K562 (cell line): ENCODE measurements around the gene SPATA32. TPM values are rescaled to one million over a fixed set of nuclear protein-coding genes. Genes with fewer than 3 reads are reported as not detected.

Source experiments
- CEBPB ChIP-seq: fragments of 450-650 bp; IDR thresholded peaks from 2 replicates; pipeline ENCODE4 v1.6.1; 2016; ENCODE audit warnings: missing genetic modification characterization, missing compliant biosample characterization
- E2F6 ChIP-seq, 2 experiments: IDR thresholded peaks; 2 replicates each; pipeline ENCODE4 v1.6.1; 2011; ENCODE audit warnings: borderline replicate concordance in 1 of 2, control low read depth in 1 of 2, low read depth in 1 of 2, low read length in 1 of 2, mild to moderate bottlenecking in 1 of 2, mixed read lengths in 1 of 2, moderate library complexity in 1 of 2; ENCODE audit not compliant: insufficient read depth in 1 of 2, insufficient read length in 1 of 2, poor library complexity in 1 of 2, severe bottlenecking in 1 of 2; ENCODE audit errors: extremely low read depth in 1 of 2
- ELF4 ChIP-seq: fragments of 450-650 bp; formaldehyde crosslinking; IDR thresholded peaks from 2 replicates; pipeline ENCODE4 v1.4.0; 2022; ENCODE audit warnings: missing genetic modification characterization
- FOXP1 ChIP-seq: sonication (generic); formaldehyde crosslinking; IDR thresholded peaks from 2 replicates; pipeline ENCODE4 v1.8.0; 2022; ENCODE audit warnings: mild to moderate bottlenecking, missing genetic modification reagents
- GATAD2A ChIP-seq: fragments of 450-650 bp; IDR thresholded peaks from 2 replicates; pipeline ENCODE4 v1.6.1; 2017
- HMGN3 ChIP-seq: IDR thresholded peaks from 2 replicates; pipeline ENCODE4 v1.6.1; 2011; ENCODE audit warnings: borderline replicate concordance, low read depth, mild to moderate bottlenecking, mixed read lengths, low read length; ENCODE audit not compliant: insufficient read length; ENCODE audit errors: extremely low read depth
- MED1 ChIP-seq: sonication (generic); formaldehyde crosslinking; IDR thresholded peaks from 2 replicates; pipeline ENCODE4 v1.8.1; 2023; ENCODE audit warnings: missing genetic modification reagents, borderline replicate concordance
- PATZ1 ChIP-seq: fragments of 250-450 bp; sonication (Bioruptor Pico); IDR thresholded peaks from 2 replicates; pipeline ENCODE4 v1.5.0; 2020; ENCODE audit warnings: mild to moderate bottlenecking, borderline replicate concordance
- PHF20 ChIP-seq: fragments of 450-650 bp; IDR thresholded peaks from 2 replicates; pipeline ENCODE4 v1.6.1; 2018; ENCODE audit not compliant: partially characterized antibody
- POLR2A ChIP-seq: fragments of 450-650 bp; conservative IDR thresholded peaks from 2 replicates; pipeline ENCODE4 v1.6.1; 2016
- POLR2G ChIP-seq: fragments of 200-400 bp; formaldehyde crosslinking; IDR thresholded peaks from 2 replicates; pipeline ENCODE4 v1.6.1; 2017; ENCODE audit warnings: low read depth, mild to moderate bottlenecking, antibody characterized with exemption, low read length, moderate library complexity
- TCF7L2 ChIP-seq: fragments of 150-350 bp; IDR thresholded peaks from 2 replicates; pipeline ENCODE4 v1.6.1; 2016; ENCODE audit warnings: low read depth, mild to moderate bottlenecking, low read length, moderate library complexity
- YY1 ChIP-seq, 3 experiments: IDR thresholded peaks; 2 replicates each; pipeline ENCODE4 v1.6.1; 2011; ENCODE audit warnings: low read length in 2 of 3, mild to moderate bottlenecking in 2 of 3, moderate library complexity in 2 of 3, borderline replicate concordance in 1 of 3, control low read depth in 1 of 3, low read depth in 1 of 3; ENCODE audit not compliant: insufficient read depth in 3 of 3, insufficient replicate concordance in 2 of 3, control insufficient read depth in 1 of 3, insufficient read length in 1 of 3; ENCODE audit errors: extremely low read depth in 1 of 3
- ZBTB1 ChIP-seq: sonication (generic); formaldehyde crosslinking; IDR thresholded peaks from 2 replicates; pipeline ENCODE4 v1.8.1; 2023; ENCODE audit warnings: missing genetic modification reagents, low read depth, mild to moderate bottlenecking, borderline replicate concordance
- ZNF311 ChIP-seq: fragments of 250-450 bp; sonication (Bioruptor Pico); IDR thresholded peaks from 2 replicates; pipeline ENCODE4 v1.4.0; 2020; ENCODE audit warnings: mild to moderate bottlenecking, moderate library complexity
- ZNF780A ChIP-seq: fragments of 250-450 bp; sonication (Bioruptor Pico); IDR thresholded peaks from 2 replicates; pipeline ENCODE4 v1.5.0; 2021; ENCODE audit warnings: mild to moderate bottlenecking
- polyA plus RNA-seq, 8 experiments: library from polyadenylated mRNA; depleted of rRNA in 4 of 8; stranded (reverse) in 5 of 8; unstranded in 3 of 8; fragments of >200 nt; fragmentation: Nextera tagmentation in 2 of 8; fragmentation: Illumina TruSeq in 1 of 8; extraction: Ambion mirVana in 2 of 8; extraction: Trizol in 1 of 8; gene quantifications; 2 replicates each; pipeline versions ENCODE4 v1.2.1 to v1.2.3, GENCODE V29; 2011 to 2014; ENCODE audit warnings: inconsistent platforms in 1 of 8, missing spikeins in 1 of 8
- total RNA-seq, 7 experiments: library from RNA; depleted of rRNA in 6 of 7; stranded (reverse); fragments of >200 nt in 6 of 7; fragmentation: Illumina TruSeq in 2 of 7; extraction: Trizol in 2 of 7; gene quantifications; 2 replicates each; pipeline versions ENCODE4 v1.2.1 to v1.2.3, GENCODE V29; 2011 to 2021; ENCODE audit warnings: low replicate concordance in 1 of 7
- TF ChIP-seq, protein P1 (sequence below): sonication (generic); formaldehyde crosslinking; IDR thresholded peaks from 2 replicates; pipeline ENCODE4 v1.8.0; 2022; ENCODE audit warnings: mild to moderate bottlenecking, low read depth, missing genetic modification reagents
- TF ChIP-seq, protein P2 (sequence below): fragments of 250-450 bp; sonication (Bioruptor Pico); IDR thresholded peaks from 2 replicates; pipeline ENCODE4 v1.5.1; 2021; ENCODE audit warnings: mild to moderate bottlenecking
- TF ChIP-seq, protein P3 (sequence below): fragments of 250-450 bp; sonication (Bioruptor Pico); IDR thresholded peaks from 2 replicates; pipeline ENCODE4 v1.5.0; 2021

Gene SPATA32
- total and polyA plus RNA-seq, 9 of the 15 experiments (the other 6 are each of a cell fraction or from before 2014, with no cell fraction given) = 0.03 to 0.06 TPM; not detected in 7

DNA sequence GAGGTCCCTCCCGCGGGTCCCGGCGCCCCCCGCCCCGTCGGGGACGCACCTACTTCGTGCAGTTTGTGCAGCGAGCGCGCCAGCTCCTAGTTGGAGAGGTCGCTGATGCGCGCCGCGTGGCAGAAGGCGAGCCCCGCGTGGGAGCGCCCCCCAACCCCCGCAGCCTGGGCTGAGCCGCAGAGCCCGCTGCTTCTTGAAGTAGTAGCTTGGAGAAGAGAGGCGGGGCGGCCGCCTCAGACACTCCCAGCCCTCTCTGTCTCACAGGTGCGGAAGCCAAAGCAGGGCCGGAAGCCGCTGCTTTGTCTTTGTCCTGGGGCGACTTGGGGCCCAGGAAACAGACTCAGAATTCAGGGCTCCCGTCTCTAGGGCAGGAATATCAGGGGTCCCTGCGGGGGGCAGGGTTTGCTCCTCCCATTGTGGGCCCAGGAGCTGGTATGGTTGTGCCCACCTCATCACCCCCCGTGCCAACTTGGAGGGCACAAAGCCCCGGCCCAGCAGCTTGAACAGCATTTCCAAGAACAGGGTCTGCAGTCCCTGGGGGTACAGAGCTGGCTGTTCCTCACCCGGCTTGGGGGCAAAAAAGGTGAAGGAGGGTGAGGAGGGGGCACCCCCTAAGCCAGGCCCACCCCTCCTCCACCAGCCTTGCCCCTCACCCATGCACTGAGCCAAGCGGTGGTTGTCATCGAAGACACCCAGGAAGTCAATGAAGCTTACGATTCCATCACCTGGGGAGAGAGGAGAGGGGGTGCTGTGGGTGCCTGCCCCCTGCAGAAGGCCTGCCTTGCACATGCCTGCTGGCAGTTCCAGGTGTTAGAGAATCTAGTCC is 13.5 kb downstream of the SPATA32 start (continued):
- TF ChIP-seq E2F6 (IDR thresholded peaks at IDR 0.05; ENCODE audit: borderline replicate concordance in 1 of 2, extremely low read depth in 1 of 2, insufficient read depth in 1 of 2, insufficient read length in 1 of 2, low read depth in 1 of 2, low read length in 1 of 2, poor library complexity in 1 of 2, severe bottlenecking in 1 of 2) (peak in 1 of 2 experiments; percentile 48), PHF20 (peak; percentile 64), YY1 (IDR thresholded peaks at IDR 0.05; ENCODE audit: borderline replicate concordance in 1 of 3, control insufficient read depth in 1 of 3, extremely low read depth in 1 of 3, insufficient read depth in 3 of 3, insufficient read length in 1 of 3, insufficient replicate concordance in 2 of 3, low read depth in 1 of 3, low read length in 2 of 3) (peak in 1 of 3 experiments; percentile 61), HMGN3 (peak; percentile 16), ZNF780A (0 out of 2 replicates have a peak, but pooled peaks have one; percentile 33), POLR2A (peak; percentile 66), ZBTB1 (CRISPR knock-in tag) (0 out of 2 replicates have a peak, but pooled peaks have one; percentile 9), TCF7L2 (no peak), MED1 (CRISPR knock-in tag) (no peak), GATAD2A (0 out of 2 replicates have a peak, but pooled peaks have one; percentile 30), ZNF311 (CRISPR knock-in tag) (no peak), PATZ1 (CRISPR knock-in tag) (no peak), CEBPB (tag) (no peak), POLR2G (peak; percentile 80), FOXP1 (CRISPR knock-in tag) (peak; percentile 52; the same call in 1 of the 2 replicates), ELF4 (CRISPR knock-in tag) (no peak)
- TF ChIP-seq, protein P1, sequence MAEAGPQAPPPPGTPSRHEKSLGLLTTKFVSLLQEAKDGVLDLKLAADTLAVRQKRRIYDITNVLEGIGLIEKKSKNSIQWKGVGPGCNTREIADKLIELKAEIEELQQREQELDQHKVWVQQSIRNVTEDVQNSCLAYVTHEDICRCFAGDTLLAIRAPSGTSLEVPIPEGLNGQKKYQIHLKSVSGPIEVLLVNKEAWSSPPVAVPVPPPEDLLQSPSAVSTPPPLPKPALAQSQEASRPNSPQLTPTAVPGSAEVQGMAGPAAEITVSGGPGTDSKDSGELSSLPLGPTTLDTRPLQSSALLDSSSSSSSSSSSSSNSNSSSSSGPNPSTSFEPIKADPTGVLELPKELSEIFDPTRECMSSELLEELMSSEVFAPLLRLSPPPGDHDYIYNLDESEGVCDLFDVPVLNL (CRISPR knock-in tag) = no peak
- TF ChIP-seq, protein P2, sequence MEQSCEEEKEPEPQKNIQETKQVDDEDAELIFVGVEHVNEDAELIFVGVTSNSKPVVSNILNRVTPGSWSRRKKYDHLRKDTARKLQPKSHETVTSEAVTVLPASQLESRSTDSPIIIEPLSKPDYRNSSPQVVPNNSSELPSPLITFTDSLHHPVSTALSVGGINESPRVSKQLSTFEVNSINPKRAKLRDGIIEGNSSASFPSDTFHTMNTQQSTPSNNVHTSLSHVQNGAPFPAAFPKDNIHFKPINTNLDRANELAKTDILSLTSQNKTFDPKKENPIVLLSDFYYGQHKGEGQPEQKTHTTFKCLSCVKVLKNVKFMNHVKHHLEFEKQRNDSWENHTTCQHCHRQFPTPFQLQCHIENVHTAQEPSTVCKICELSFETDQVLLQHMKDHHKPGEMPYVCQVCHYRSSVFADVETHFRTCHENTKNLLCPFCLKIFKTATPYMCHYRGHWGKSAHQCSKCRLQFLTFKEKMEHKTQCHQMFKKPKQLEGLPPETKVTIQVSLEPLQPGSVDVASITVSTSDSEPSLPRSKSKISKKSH (CRISPR knock-in tag) = no peak
- TF ChIP-seq, protein P3, sequence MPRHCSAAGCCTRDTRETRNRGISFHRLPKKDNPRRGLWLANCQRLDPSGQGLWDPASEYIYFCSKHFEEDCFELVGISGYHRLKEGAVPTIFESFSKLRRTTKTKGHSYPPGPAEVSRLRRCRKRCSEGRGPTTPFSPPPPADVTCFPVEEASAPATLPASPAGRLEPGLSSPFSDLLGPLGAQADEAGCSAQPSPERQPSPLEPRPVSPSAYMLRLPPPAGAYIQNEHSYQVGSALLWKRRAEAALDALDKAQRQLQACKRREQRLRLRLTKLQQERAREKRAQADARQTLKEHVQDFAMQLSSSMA (CRISPR knock-in tag) = 0 out of 2 replicates have a peak, but pooled peaks have one; percentile 39
